HepG2 (cell line): ENCODE results near the gene AREL1. TPM values are rescaled to one million over a fixed set of nuclear protein-coding genes. Genes with fewer than 3 reads are reported as not detected.

Source experiments
- ATAC-seq: fragments of 200-7000 bp; cut with Tn5 transposase; 3 replicates; pipeline ENCODE4 v1.9.1; 2020; ENCODE audit warnings: mild to moderate bottlenecking, moderate library complexity
- BruUV-seq: library from RNA; stranded (reverse); fragments of 400-500 nt; replicated peaks from 2 replicates; lab custom pipeline; 2021; lab: Mats Ljungman, UMichigan
- CTCF ChIA-PET: fragments of 300-600 bp; formaldehyde crosslinking; extraction: SDS; loops from one replicate; lab custom pipeline; 2021; ENCODE audit warnings: low total read pairs, inconsistent platforms, low intra/inter-chr PET ratio; lab: Yijun Ruan, JAX
- POLR2A ChIA-PET: fragments of 350-600 bp; sonication (Branson Sonifier 250); formaldehyde crosslinking; loops from one replicate; lab custom pipeline; 2020; ENCODE audit warnings: antibody characterized with exemption, inconsistent platforms; lab: Yijun Ruan, JAX
- DNase-seq: peaks from one replicate; pipeline ENCODE4 v3.0.0-alpha.2; 2015; ENCODE audit warnings: low spot score
- FAIRE-seq: peaks from 3 replicates; lab custom pipeline; 2011; peaks lifted over from hg19 to GRCh38; lab: Jason Lieb, UNC
- H2AFZ ChIP-seq: one replicate; pipeline ENCODE4 v1.6.1; 2011; ENCODE audit warnings: low read length, inconsistent platforms
- H3K27ac ChIP-seq: fragments of 300-600 bp; 3 replicates; pipeline ENCODE4 v1.8.0; 2011; ENCODE audit warnings: mixed run types, mild to moderate bottlenecking, mixed read lengths, low read length, inconsistent platforms; ENCODE audit not compliant: insufficient read depth; ENCODE audit errors: extremely low read length
- H3K27me3 ChIP-seq, 2 experiments: fragments of 200-600 bp in 1 of 2; 2 replicates in 1 of 2; 3 replicates in 1 of 2; pipeline versions ENCODE4 v1.6.0 to v1.8.0; 2011; ENCODE audit warnings: low read length in 2 of 2, mild to moderate bottlenecking in 2 of 2, moderate library complexity in 2 of 2, inconsistent platforms in 1 of 2; ENCODE audit not compliant: insufficient read depth in 2 of 2, control insufficient read depth in 1 of 2
- H3K36me3 ChIP-seq, 2 experiments: fragments of 200-600 bp in 1 of 2; replicated peaks in 1 of 2; 2 replicates in 1 of 2; 3 replicates in 1 of 2; pipeline versions ENCODE4 v1.5.1 to v1.8.0; 2011; ENCODE audit warnings: low read length in 2 of 2, inconsistent platforms in 1 of 2; ENCODE audit not compliant: insufficient read depth in 2 of 2, control insufficient read depth in 1 of 2
- H3K4me1 ChIP-seq: 2 replicates; pipeline ENCODE4 v1.5.1; 2012; ENCODE audit warnings: low read length, inconsistent platforms; ENCODE audit not compliant: insufficient read depth
- H3K4me2 ChIP-seq: 2 replicates; pipeline ENCODE4 v1.6.0; 2011; ENCODE audit warnings: low read depth, low read length, inconsistent platforms
- H3K4me3 ChIP-seq, 3 experiments: fragments of 200-600 bp in 1 of 3; sonication (generic), shearing (Covaris generic) in 1 of 3; replicated peaks in 1 of 3; 2 replicates each; pipeline ENCODE4 v1.5.1; 2011 to 2016; ENCODE audit warnings: low read length in 3 of 3, inconsistent platforms in 2 of 3, low read depth in 2 of 3, mild to moderate bottlenecking in 2 of 3, control low read depth in 1 of 3, mixed read lengths in 1 of 3; ENCODE audit not compliant: insufficient read depth in 1 of 3
- H3K79me2 ChIP-seq: one replicate; pipeline ENCODE4 v1.6.1; 2011; ENCODE audit warnings: low read length, inconsistent platforms; ENCODE audit not compliant: insufficient read depth
- H3K9ac ChIP-seq: 2 replicates; pipeline ENCODE4 v1.6.0; 2011; ENCODE audit warnings: mild to moderate bottlenecking, low read depth, low read length, inconsistent platforms; ENCODE audit not compliant: insufficient read depth
- H3K9me3 ChIP-seq: 2 replicates; pipeline ENCODE4 v1.5.1; 2012; ENCODE audit warnings: mild to moderate bottlenecking, low read length
- H4K20me1 ChIP-seq: 2 replicates; pipeline ENCODE4 v1.6.0; 2011; ENCODE audit warnings: inconsistent platforms, mild to moderate bottlenecking, low read length, moderate library complexity; ENCODE audit not compliant: insufficient read depth
- CAMTA2 ChIP-seq: sonication (generic); formaldehyde crosslinking; IDR thresholded peaks from 2 replicates; pipeline ENCODE4 v1.4.0; 2020; ENCODE audit warnings: mild to moderate bottlenecking, missing genetic modification reagents, borderline replicate concordance
- EP300 ChIP-seq, 3 experiments: sonication (generic) in 1 of 3; formaldehyde crosslinking in 1 of 3; IDR thresholded peaks; 2 replicates each; pipeline versions ENCODE4 v1.5.1 to v1.6.1; 2011 to 2020; ENCODE audit warnings: low read depth in 2 of 3, low read length in 2 of 3, borderline replicate concordance in 1 of 3, improper control_type of control experiment in 1 of 3, mild to moderate bottlenecking in 1 of 3, missing genetic modification reagents in 1 of 3, moderate library complexity in 1 of 3
- HIVEP1 ChIP-seq: sonication (generic); formaldehyde crosslinking; IDR thresholded peaks from 2 replicates; pipeline ENCODE4 v1.4.0; 2020; ENCODE audit warnings: mild to moderate bottlenecking, missing genetic modification reagents
- HNRNPH1 ChIP-seq: fragments of 200-400 bp; formaldehyde crosslinking; optimal IDR thresholded peaks from 2 replicates; pipeline ENCODE3; 2017; ENCODE audit warnings: mild to moderate bottlenecking, low read depth, low read length
- IKZF5 ChIP-seq: IDR thresholded peaks from 2 replicates; pipeline ENCODE4 v1.6.1; 2018; ENCODE audit warnings: missing genetic modification reagents, mild to moderate bottlenecking, missing compliant biosample characterization
- JUND ChIP-seq: sonication (generic); formaldehyde crosslinking; IDR thresholded peaks from 2 replicates; pipeline ENCODE4 v1.8.0; 2022; ENCODE audit warnings: mild to moderate bottlenecking, missing genetic modification reagents
- KDM4B ChIP-seq: sonication (generic); formaldehyde crosslinking; IDR thresholded peaks from 2 replicates; pipeline ENCODE4 v1.4.0; 2020; ENCODE audit warnings: missing genetic modification reagents
- MYNN ChIP-seq: sonication (generic); formaldehyde crosslinking; IDR thresholded peaks from 2 replicates; pipeline ENCODE4 v1.4.0; 2020; ENCODE audit warnings: mild to moderate bottlenecking, low read depth, missing genetic modification reagents
- RFXANK ChIP-seq: IDR thresholded peaks from 2 replicates; pipeline ENCODE4 v1.6.1; 2016
- SMARCC2 ChIP-seq: fragments of 450-650 bp; IDR thresholded peaks from 2 replicates; pipeline ENCODE4 v1.6.1; 2017; ENCODE audit warnings: antibody characterized with exemption, mild to moderate bottlenecking
- SUZ12 ChIP-seq: fragments of 150-350 bp; IDR thresholded peaks from 2 replicates; pipeline ENCODE4 v1.6.1; 2014; ENCODE audit warnings: low read depth, low read length
- ZFY ChIP-seq: sonication (generic); formaldehyde crosslinking; IDR thresholded peaks from 2 replicates; pipeline ENCODE4 v1.4.0; 2020; ENCODE audit warnings: missing genetic modification reagents
- ZNF256 ChIP-seq: sonication (generic); formaldehyde crosslinking; conservative IDR thresholded peaks from 2 replicates; pipeline ENCODE4 v1.4.0; 2020; ENCODE audit warnings: missing genetic modification reagents
- ZNF260 ChIP-seq: sonication (generic); formaldehyde crosslinking; IDR thresholded peaks from 2 replicates; pipeline ENCODE4 v1.4.0; 2020; ENCODE audit warnings: missing genetic modification reagents, low read depth, mild to moderate bottlenecking, borderline replicate concordance
- ZNF335 ChIP-seq: sonication (generic); formaldehyde crosslinking; IDR thresholded peaks from 2 replicates; pipeline ENCODE4 v1.4.0; 2020; ENCODE audit warnings: missing genetic modification reagents
- ZNF547 ChIP-seq: sonication (generic); formaldehyde crosslinking; IDR thresholded peaks from 2 replicates; pipeline ENCODE4 v1.5.1; 2020; ENCODE audit warnings: mild to moderate bottlenecking, missing genetic modification reagents
- WGBS: methylation state at CpG from one replicate; pipeline ENCODE4 v1.1.6; 2017; ENCODE audit warnings: low lambda C conversion rate; 5-methylcytosine and 5-hydroxymethylcytosine counted together
- in situ Hi-C: cut with HindIII; loops from 2 replicates; pipeline ENCODE4 v1.10.0; 2017; ENCODE audit warnings: low pct_unique_long_range_greater_than_20kb; ENCODE audit not compliant: extremely low pct_ligation_motif_present
- intact Hi-C: fragments of 100-400 bp; cut with micrococcal nuclease; formaldehyde crosslinking; loops from one replicate; pipeline ENCODE4 v1.10.0; 2022; ENCODE audit not compliant: unreplicated experiment
- polyA plus RNA-seq, 8 experiments: library from polyadenylated mRNA; depleted of rRNA in 3 of 8; stranded (reverse) in 7 of 8; unstranded in 1 of 8; fragments of >200 nt; fragmentation: Illumina TruSeq in 4 of 8; extraction: Trizol in 4 of 8; gene quantifications; 2 replicates each; pipeline versions ENCODE4 v1.2.1 to v1.2.3, GENCODE V29; 2011 to 2016; ENCODE audit warnings: low read depth in 4 of 8, missing spikeins in 1 of 8, mixed read lengths in 1 of 8; ENCODE audit not compliant: insufficient read depth in 1 of 8
- total RNA-seq, 5 experiments: library from RNA; depleted of rRNA; stranded (reverse); fragments of >200 nt; fragmentation: Illumina TruSeq; extraction: Trizol; gene quantifications; 2 replicates each; pipeline ENCODE4 v1.2.3, GENCODE V29; 2016; ENCODE audit warnings: low read depth in 1 of 5

The AREL1 gene
- total and polyA plus RNA-seq, 2 of the 13 experiments (the other 11 are each of a cell fraction or from before 2014, with no cell fraction given), result 21.3 to 25.4 TPM

GRCh38 chr14:74627076-74627475 is 85.8 kb downstream of the AREL1 start:
- BruUV-seq, result no TSS peak
- H3K4me2 ChIP-seq, result no peak overlapping the region
- intact Hi-C loops, result no loop called here
- TF ChIP-seq JUND (CRISPR knock-in tag) (no peak), ZNF547 (no peak), ZNF256 (CRISPR knock-in tag) (no peak), RFXANK (CRISPR knock-in tag) (no peak), CAMTA2 (no peak), KDM4B (CRISPR knock-in tag) (no peak), SUZ12 (no peak), IKZF5 (CRISPR knock-in tag) (no peak), EP300 (IDR thresholded peaks at IDR 0.05; ENCODE audit: low read depth in 2 of 2, low read length in 2 of 2) (no peak), EP300 (CRISPR knock-in tag; IDR thresholded peaks at IDR 0.05; ENCODE audit: borderline replicate concordance) (no peak), HIVEP1 (no peak), SMARCC2 (no peak), MYNN (CRISPR knock-in tag) (no peak), ZNF335 (CRISPR knock-in tag) (no peak), HNRNPH1 (no peak), ZFY (CRISPR knock-in tag) (no peak), ZNF260 (CRISPR knock-in tag) (no peak)
- no peaks in the 10 kb centered on the region for H3K27me3 ChIP-seq
- no peaks in the 10 kb centered on the region for H3K9me3 ChIP-seq
- FAIRE-seq (no peak), ATAC-seq (no peak), DNase-seq (no peak)
- 52% methylated on average over 8 of the region's 8 CpGs for WGBS
- H3K27ac ChIP-seq, result no peak overlapping the region
- H3K4me1 ChIP-seq, result peaks cover 44% of the 10 kb centered on the region
- in situ Hi-C loops, result no loop called here
- no peaks in the 10 kb centered on the region for H3K79me2 ChIP-seq
- H3K9ac ChIP-seq, result no peak overlapping the region
- no peak overlapping the region for H2AFZ ChIP-seq
- ChIA-PET CTCF (no interaction called here), POLR2A (interaction anchor here (2.4 kb wide), 1 partner anchor 9 kb away, joined by 28 read pairs; no protein-coding TSS in a partner anchor)
- no peaks in the 10 kb centered on the region for H3K36me3 ChIP-seq
- H3K4me3 ChIP-seq, result no peak overlapping the region
- no peaks in the 10 kb centered on the region for H4K20me1 ChIP-seq
